ENCODE data around the gene MRPL17.

MRPL17 gene

GRCh38 chr11:6653656-6654055, 29.5 kb downstream of the MRPL17 start:
- DNase-seq: no peak

GRCh38 chr11:6653097-6653496, 30.0 kb downstream of the MRPL17 start:
- no peak for DNase-seq

GRCh38 chr11:6652182-6652581, 31.0 kb downstream of the MRPL17 start:
- DNase-seq: no peak

GRCh38 chr11:6650980-6651379, 32.2 kb downstream of the MRPL17 start:
- DNase-seq: no peak

GRCh38 chr11:6650104-6650503, 33.0 kb downstream of the MRPL17 start:
- no peak for DNase-seq

GRCh38 chr11:6648501-6648900, 34.6 kb downstream of the MRPL17 start:
- no peak for DNase-seq

- DNase-seq: no peak
Observed at GRCh38 chr11:6647836-6648235, 35.3 kb downstream of the MRPL17 start.

- DNase-seq: no peak
Observed at GRCh38 chr11:6646918-6647679, 36.0 kb downstream of the MRPL17 start.

GRCh38 chr11:6646576-6646917, 36.6 kb downstream of the MRPL17 start:
- no peak for DNase-seq

- DNase-seq: no peak
Observed at GRCh38 chr11:6646071-6646470, 37.1 kb downstream of the MRPL17 start.

- no peak for DNase-seq
Observed at GRCh38 chr11:6642957-6643356, 40.2 kb downstream of the MRPL17 start.

GRCh38 chr11:6640985-6641701, 42.0 kb downstream of the MRPL17 start:
- no peak for DNase-seq

GRCh38 chr11:6640036-6640984, 42.8 kb downstream of the MRPL17 start:
- DNase-seq: no peak

- DNase-seq: no peak
Observed at GRCh38 chr11:6638429-6638828, 44.7 kb downstream of the MRPL17 start.

- DNase-seq: no peak
Observed at GRCh38 chr11:6637871-6638270, 45.3 kb downstream of the MRPL17 start.

- no peak for DNase-seq
Observed at GRCh38 chr11:6636480-6636879, 46.7 kb downstream of the MRPL17 start.

GRCh38 chr11:6635082-6635932, 47.8 kb downstream of the MRPL17 start:
- no peak for DNase-seq

- no peak for DNase-seq
Observed at GRCh38 chr11:6634534-6634933, 48.6 kb downstream of the MRPL17 start.

GRCh38 chr11:6633422-6634408, 49.4 kb downstream of the MRPL17 start:
- DNase-seq: no peak

GRCh38 chr11:6632116-6633073, 50.7 kb downstream of the MRPL17 start:
- no peak for DNase-seq

All from NCI-H1105 (cell line).